Right cardiac atrium (tissue), 5 donors: ENCODE measurements around the gene NAP1L2. TPM values are rescaled to one million over a fixed set of nuclear protein-coding genes. Genes with fewer than 3 reads are reported as not detected.
"Not testable (repeated sequence)": the region's sequence is repeated elsewhere in the genome, so short reads cannot be mapped to it uniquely, and the experiment has no call there.

ENCODE experiments used
- ATAC-seq, 2 donors: fragments of 200-7000 bp; cut with Tn5 transposase; one replicate each; pipeline versions ENCODE4 v1.8.0 to v1.9.1; 2020; ENCODE audit warnings: moderate library complexity in 2 of 2, mild to moderate bottlenecking in 1 of 2
- DNase-seq, 3 donors: peaks; one replicate each; pipeline ENCODE4 v3.0.0-alpha.2; 2020
- H3K27ac ChIP-seq: one replicate; pipeline ENCODE4 v1.5.1; 2013; ENCODE audit warnings: mild to moderate bottlenecking, low read length, control low read depth, moderate library complexity
- H3K27me3 ChIP-seq: one replicate; pipeline ENCODE4 v1.6.1; 2013; ENCODE audit not compliant: control insufficient read depth, insufficient read depth
- H3K4me1 ChIP-seq: one replicate; pipeline ENCODE4 v1.6.1; 2013; ENCODE audit warnings: low read length; ENCODE audit not compliant: control insufficient read depth, insufficient read depth
- H3K4me3 ChIP-seq: one replicate; pipeline ENCODE4 v1.5.1; 2013; ENCODE audit warnings: low read length, control low read depth
- H3K9me3 ChIP-seq: one replicate; pipeline ENCODE4 v1.6.1; 2013; ENCODE audit warnings: low read length; ENCODE audit not compliant: control insufficient read depth
- WGBS: extraction: QIAGEN DNeasy Blood & Tissue Kit; methylation state at CpG from one replicate; pipeline ENCODE4 v1.1.7; 2013; 5-methylcytosine and 5-hydroxymethylcytosine counted together
- intact Hi-C, 4 donors: fragments of 100-400 bp; cut with DNase I; formaldehyde crosslinking; loops; one replicate each; pipeline versions ENCODE4 v1.11.0 to v1.14.0; 2022 to 2023
- long read RNA-seq, 4 donors: library from polyadenylated mRNA; unstranded; transcript quantifications; one replicate each; pipeline ENCODE4 v2.0.0, GENCODE V29; 2020 to 2021
- polyA plus RNA-seq: library from polyadenylated mRNA; stranded (reverse); fragments of 200-250 nt; gene quantifications from one replicate; pipeline ENCODE4 v1.2.3, GENCODE V29; 2013
- total RNA-seq, 4 donors: library from RNA; stranded (reverse); fragmentation: NEBNext Ultra II Directional; extraction: Animal tissue kit (Norgen Biotek cat#: 25700); gene quantifications; one replicate each; pipeline ENCODE4 v1.2.1, GENCODE V29; 2021
- donor health status: healthy with polysubstance abuse.
- donor health status: DM: no; HTN: yes; CAD: no.
- donor health status: DM: no; HTN: no; CAD: no.
- donor health status: DM: no; HTN: yes; CAD: no; lungs with severe emphysema.
- donor health status: DM: yes; HTN: yes; CAD: no.

NAP1L2 gene, protein sequence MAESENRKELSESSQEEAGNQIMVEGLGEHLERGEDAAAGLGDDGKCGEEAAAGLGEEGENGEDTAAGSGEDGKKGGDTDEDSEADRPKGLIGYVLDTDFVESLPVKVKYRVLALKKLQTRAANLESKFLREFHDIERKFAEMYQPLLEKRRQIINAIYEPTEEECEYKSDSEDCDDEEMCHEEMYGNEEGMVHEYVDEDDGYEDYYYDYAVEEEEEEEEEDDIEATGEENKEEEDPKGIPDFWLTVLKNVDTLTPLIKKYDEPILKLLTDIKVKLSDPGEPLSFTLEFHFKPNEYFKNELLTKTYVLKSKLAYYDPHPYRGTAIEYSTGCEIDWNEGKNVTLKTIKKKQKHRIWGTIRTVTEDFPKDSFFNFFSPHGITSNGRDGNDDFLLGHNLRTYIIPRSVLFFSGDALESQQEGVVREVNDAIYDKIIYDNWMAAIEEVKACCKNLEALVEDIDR
- 10 to 100 TPM in 2 of 4 donors, 1 to 10 TPM in 2; 8.9 to 18.8 (median 11.3) TPM for total RNA-seq
- 8.6 TPM for polyA plus RNA-seq
- long read RNA-seq, donor 1, partial matches to known transcripts: 0 of 1 reads
- long read RNA-seq, donor 1, other reads (novel, unspliced or antisense): 0 of 1 reads
- long read RNA-seq, donor 2, partial matches to known transcripts: 0 of 3 reads
- long read RNA-seq, donor 2, other reads (novel, unspliced or antisense): 0 of 3 reads
- long read RNA-seq, donor 3, partial matches to known transcripts: 0 of 4 reads
- long read RNA-seq, donor 3, other reads (novel, unspliced or antisense): 0 of 4 reads
- long read RNA-seq, donor 4, partial matches to known transcripts: 0 of 3 reads
- long read RNA-seq, donor 4, other reads (novel, unspliced or antisense): 0 of 3 reads

- intact Hi-C loops: no loop called here
- H3K4me3 ChIP-seq: peak within 1 kb of the TSS; percentile 81
- H3K9me3 ChIP-seq: no peaks in the 10 kb centered on the region
- under 1% methylated on average over 30 of the region's 30 CpGs for WGBS
- H3K27me3 ChIP-seq: no peaks in the 10 kb centered on the region
- H3K27ac ChIP-seq: peak within 1 kb of the TSS; percentile 75
- DNase-seq: peak; percentile 28 to 61 (median 53)
- peak; percentile 93 to 97 for ATAC-seq
- no peaks in the 10 kb centered on the region for H3K4me1 ChIP-seq
These were observed at the start of gene NAP1L2 for GRCh38 chrX:73214426-73215094. NAP1L2 (minus strand) TSS chrX:73214851; CDS start chrX:73214492, 359 bp downstream.

- intact Hi-C loops: no loop called here
- no peak for ATAC-seq
- H3K27me3 ChIP-seq: no peaks in the 10 kb centered on the region
- no peaks in the 10 kb centered on the region for H3K4me1 ChIP-seq
- H3K9me3 ChIP-seq: no peaks in the 10 kb centered on the region
- DNase-seq: no peak
- H3K4me3 ChIP-seq: no peak overlapping the region
- 39% methylated on average over 2 of the region's 2 CpGs for WGBS
- no peak overlapping the region for H3K27ac ChIP-seq
These were observed 48.3 kb upstream of the NAP1L2 start for GRCh38 chrX:73262991-73263390.

DNA sequence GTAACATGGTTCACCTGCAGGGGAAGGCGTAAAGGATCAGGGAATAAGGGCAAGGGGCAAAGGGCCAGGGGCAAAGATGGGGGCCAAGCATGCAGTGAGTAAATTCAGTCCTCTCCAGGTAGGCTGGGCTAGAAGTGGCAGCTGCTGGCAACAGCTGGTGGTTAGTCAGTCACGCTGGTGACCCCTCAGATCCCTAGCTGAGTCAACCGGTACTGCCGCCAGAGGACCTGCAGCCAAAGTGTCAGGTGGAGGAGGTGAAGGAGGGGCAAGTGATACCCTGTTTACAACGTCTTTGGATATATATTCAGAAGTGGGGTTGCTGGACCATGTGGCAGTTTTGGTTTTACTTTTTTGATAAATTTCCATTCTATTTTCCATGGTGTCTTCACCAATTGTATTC, 24.6 kb upstream of the NAP1L2 start:
- Histone ChIP-seq H3K9me3 (no peaks in the 10 kb centered on the region), H3K27ac (no peak overlapping the region), H3K27me3 (no peaks in the 10 kb centered on the region), H3K4me3 (no peak overlapping the region), H3K4me1 (no peaks in the 10 kb centered on the region)
- intact Hi-C loops: no loop called here
- ATAC-seq: no peak
- 56% methylated on average over 5 of the region's 5 CpGs for WGBS
- no peak for DNase-seq

DNA sequence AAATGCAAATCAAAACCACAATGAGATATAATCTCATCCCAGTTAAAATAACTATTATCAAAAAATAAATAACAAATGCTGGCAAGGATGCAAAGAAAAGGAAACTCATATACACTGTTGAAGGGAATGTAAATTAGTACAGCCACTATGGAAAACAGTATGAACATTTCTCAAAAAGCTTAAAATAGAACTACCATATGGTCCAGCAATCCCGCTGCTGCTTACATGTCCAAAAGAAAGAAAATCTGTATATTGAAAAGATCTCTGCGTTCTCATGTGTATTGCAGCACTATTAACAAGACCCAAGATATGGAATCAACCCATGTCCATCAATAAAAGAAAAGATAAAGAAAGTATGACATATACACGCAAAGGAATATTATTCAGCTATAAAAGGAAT, 3.0 kb upstream of the NAP1L2 start:
- DNase-seq (no peak), ATAC-seq (no peak)
- Histone ChIP-seq H3K4me1 (no peaks in the 10 kb centered on the region), H3K27me3 (no peaks in the 10 kb centered on the region), H3K9me3 (no peaks in the 10 kb centered on the region), H3K27ac (no peak overlapping the region), H3K4me3 (no peak overlapping the region)
- WGBS: 72% methylated on average over 3 of the region's 3 CpGs
- intact Hi-C loops: no loop called here

- intact Hi-C loops: no loop called here
- no peaks in the 10 kb centered on the region for H3K9me3 ChIP-seq
These were observed 595 bp upstream of the NAP1L2 start for GRCh38 chrX:73215246-73215645.

GRCh38 chrX:73213734-73214425, 771 bp downstream of the NAP1L2 start:
- Histone ChIP-seq H3K27ac (peak overlapping the region; percentile 75), H3K27me3 (no peaks in the 10 kb centered on the region), H3K4me3 (peak overlapping the region; percentile 81), H3K4me1 (no peaks in the 10 kb centered on the region), H3K9me3 (no peaks in the 10 kb centered on the region)
- WGBS: 3% methylated on average over 18 of the region's 18 CpGs
- intact Hi-C loops: no loop called here
- ATAC-seq (no peak), DNase-seq (no peak)

More at GRCh38 chrX:73215246-73215645, 595 bp upstream of the NAP1L2 start:
- no peaks in the 10 kb centered on the region for H3K27me3 ChIP-seq
- H3K4me3 ChIP-seq: peak overlapping the region; percentile 81
- WGBS: 29% methylated on average over 8 of the region's 8 CpGs
- no peak overlapping the region for H3K27ac ChIP-seq
- ATAC-seq (no peak), DNase-seq (no peak)
- H3K4me1 ChIP-seq: no peaks in the 10 kb centered on the region

DNA sequence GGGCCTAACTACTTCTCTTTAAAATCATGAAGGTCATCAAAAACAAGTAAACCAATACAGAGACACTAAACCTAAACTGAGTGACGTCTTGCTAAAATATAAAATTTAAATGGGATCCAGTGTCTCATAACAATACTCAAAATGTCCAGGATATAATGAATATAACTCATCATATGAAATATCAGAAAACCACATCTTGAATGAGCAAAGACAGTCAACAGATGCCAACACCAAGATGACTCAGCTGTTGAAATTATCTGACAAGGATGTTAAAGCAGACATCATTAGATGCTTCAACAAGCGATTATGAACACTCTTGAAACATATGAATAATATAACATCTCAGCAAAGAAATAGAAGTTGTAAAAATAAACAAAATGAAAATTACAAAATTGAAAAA, 8.3 kb downstream of the NAP1L2 start:
- no peak overlapping the region for H3K4me3 ChIP-seq
- no peaks in the 10 kb centered on the region for H3K4me1 ChIP-seq
- 69% methylated on average over 2 of the region's 2 CpGs for WGBS

DNA sequence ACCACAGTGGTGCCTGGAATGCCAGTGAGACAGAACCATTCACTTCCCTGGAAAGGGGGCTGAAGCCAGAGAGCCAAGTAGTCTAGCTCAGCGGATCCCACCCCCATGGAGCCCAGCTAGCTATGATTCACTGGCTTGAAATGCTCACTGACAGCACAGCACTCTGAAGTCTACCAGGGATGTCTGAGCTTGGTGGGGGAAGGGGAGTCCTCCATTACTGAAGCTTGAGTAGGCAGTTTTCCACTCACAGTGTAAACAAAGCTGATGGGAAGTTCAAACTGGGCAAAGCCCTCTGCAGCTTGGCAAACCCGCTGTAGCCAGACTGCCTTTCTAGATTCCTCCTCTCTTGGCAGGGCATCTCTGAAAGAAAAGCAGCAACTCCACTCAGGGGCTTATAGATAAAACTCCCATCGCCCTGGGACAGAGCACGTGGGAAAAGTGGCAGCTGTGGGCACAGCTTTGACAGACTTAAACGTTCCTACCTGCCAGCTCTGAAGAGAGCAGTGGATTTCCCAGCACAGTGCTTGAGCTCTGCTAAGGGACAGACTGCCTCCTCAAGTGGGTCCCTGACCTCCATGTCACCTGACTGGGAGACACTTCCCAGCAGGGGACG, 32.0 kb downstream of the NAP1L2 start:
- ATAC-seq (no peak), DNase-seq (no peak)
- intact Hi-C loops: no loop called here
- H3K9me3 ChIP-seq: no peaks in the 10 kb centered on the region
- no peak overlapping the region for H3K27ac ChIP-seq
- H3K4me1 ChIP-seq: no peaks in the 10 kb centered on the region
- WGBS: 78% methylated on average over 6 of the region's 6 CpGs
- no peak overlapping the region for H3K4me3 ChIP-seq
- H3K27me3 ChIP-seq: no peaks in the 10 kb centered on the region

More for the DNA sequence above, 8.3 kb downstream of the NAP1L2 start:
- no peak overlapping the region for H3K27ac ChIP-seq
- no peaks in the 10 kb centered on the region for H3K27me3 ChIP-seq
- no peaks in the 10 kb centered on the region for H3K9me3 ChIP-seq
- ATAC-seq (no peak), DNase-seq (no peak)
- intact Hi-C loops: no loop called here

DNA sequence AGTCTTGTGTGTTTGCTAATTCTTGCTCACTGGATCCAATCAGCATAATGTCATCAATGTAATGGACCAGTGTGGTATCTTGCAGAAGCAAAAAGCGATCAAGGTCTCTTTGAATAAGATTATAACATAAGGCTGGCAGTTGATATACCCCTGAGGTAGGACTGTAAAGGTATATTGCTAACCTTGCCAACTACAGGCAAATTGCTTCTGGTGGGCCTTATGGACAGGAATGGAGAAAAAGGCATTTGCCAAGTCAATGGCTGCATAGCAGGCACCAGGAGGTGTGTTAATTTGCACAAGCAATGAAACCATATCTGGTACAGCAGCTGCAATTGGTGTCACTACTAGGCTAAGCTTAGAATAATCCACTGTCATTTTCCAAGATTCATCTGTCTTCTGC, 45.7 kb downstream of the NAP1L2 start:
- WGBS: 84% methylated on average over 1 of the region's 1 CpG
- intact Hi-C loops, H3K4me3 ChIP-seq, ATAC-seq, H3K27me3 ChIP-seq, DNase-seq, H3K27ac ChIP-seq, H3K4me1 ChIP-seq, H3K9me3 ChIP-seq: not testable (repeated sequence)
